Activated naive CD4-positive, alpha-beta T cell treated with Interleukin-2 at 50 U/mL for 16 hours (primary cell): ENCODE measurements around the gene FAM111A.
A peak's percentile ranks its signal among the peaks of the same experiment; 100 is the strongest.

Experiments
- DNase-seq: peaks from one replicate; pipeline ENCODE4 v3.0.0-alpha.2; 2020

FAM111A gene

DNA sequence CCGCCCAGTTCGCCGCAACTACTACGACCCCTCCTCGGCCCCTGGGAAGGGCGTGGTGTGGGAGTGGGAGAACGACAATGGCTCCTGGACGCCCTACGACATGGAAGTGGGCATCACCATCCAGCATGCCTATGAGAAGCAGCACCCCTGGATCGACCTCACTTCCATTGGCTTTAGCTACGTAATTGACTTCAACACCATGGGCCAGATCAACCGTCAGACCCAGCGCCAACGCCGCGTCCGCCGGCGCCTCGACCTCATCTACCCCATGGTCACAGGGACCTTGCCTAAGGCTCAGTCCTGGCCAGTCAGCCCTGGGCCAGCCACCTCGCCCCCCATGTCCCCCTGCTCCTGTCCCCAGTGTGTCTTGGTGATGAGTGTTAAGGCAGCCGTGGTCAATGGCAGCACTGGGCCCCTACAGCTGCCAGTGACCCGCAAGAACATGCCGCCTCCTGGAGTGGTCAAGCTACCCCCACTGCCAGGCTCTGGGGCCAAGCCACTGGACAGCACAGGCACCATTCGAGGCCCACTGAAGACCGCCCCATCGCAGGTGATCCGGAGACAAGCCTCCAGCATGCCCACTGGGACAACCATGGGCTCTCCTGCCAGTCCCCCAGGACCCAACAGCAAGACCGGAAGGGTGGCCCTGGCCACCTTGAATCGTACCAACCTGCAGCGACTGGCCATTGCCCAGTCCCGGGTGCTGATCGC, 39.2 kb downstream of the FAM111A start:
- DNase-seq, result no peak

DNA sequence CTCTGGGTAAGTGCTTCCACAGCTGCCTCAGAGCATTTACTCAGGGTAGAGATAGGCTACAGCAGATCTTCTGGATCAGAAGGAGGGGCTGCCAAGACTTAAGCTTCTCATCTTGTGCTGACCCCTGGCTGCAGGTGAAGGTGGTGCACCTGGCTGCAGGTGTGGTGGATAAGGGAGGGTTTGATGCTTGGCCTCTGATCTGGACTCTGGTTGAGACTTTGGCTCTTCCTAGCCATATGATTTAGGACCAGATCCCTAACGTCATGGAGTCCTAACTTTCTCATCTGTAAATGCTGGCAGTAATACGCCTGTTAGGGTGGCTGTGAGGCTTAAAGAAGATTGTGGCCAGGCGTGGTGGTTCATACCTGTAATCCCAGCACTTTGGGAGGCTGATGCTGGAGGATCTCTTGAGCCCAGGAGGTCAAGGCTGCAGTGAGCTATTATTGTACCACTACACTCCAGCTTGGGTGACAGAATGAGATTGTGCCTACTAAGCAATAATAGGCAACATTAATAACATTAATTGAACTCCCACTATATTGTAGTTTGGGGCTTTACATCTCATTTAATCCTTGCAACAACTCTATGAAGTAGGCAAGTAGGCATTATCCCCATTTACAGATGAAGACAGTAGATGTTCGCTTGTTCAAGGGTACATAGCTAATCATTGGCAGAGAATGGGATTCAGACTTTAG, 39.9 kb downstream of the FAM111A start:
- no peak for DNase-seq

DNA sequence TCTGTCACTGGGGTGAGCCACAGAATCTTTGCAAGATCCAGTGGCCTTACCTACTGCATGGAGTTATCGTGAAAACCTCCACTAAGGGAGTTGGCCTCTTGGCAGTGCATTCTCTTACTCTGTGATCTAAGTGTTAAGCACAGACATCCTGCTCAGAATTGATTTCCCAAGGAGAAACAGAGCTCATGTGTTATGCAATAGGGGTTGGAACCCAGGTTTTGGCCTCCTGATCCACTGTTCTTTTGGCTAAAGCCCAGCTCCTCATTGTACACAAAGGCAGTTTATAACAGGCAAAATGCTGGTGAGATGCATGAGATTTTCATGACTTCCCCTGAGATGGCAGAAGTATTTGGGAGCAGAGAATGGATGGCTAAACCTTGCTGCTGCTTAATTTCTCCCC, 41.1 kb downstream of the FAM111A start:
- no peak for DNase-seq

DNA sequence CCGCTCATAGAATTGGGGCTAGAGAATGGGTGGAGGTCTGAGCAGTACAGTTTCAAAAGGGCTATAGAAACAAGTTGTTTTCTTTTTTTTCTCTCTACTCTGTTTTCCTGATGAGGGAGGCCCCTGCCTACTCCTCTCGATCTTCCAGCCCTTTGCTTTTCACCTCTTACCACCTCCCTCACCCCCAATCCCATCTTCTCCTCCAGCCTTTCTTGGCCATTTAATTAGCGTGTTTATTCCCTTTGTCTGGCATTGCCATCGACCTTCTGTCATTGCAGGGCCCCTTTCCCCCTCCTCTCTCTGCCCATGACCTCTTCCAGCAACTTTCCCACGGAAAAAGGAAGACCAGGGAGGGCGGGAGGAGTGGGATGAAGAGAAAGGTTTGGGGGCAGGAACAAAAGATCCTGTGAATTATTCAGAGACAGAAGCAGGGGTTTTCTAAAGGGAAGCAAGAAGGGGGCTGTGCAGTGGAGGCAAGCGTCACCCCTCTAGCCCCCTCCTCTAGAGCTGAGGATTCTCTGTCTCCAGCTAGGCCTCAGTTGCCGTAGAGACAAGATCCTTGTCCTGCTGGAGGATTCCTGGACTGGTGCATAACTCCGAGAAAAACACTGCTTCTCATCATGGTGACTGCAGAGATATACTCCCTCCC, 42.2 kb downstream of the FAM111A start:
- DNase-seq, result no peak

DNA sequence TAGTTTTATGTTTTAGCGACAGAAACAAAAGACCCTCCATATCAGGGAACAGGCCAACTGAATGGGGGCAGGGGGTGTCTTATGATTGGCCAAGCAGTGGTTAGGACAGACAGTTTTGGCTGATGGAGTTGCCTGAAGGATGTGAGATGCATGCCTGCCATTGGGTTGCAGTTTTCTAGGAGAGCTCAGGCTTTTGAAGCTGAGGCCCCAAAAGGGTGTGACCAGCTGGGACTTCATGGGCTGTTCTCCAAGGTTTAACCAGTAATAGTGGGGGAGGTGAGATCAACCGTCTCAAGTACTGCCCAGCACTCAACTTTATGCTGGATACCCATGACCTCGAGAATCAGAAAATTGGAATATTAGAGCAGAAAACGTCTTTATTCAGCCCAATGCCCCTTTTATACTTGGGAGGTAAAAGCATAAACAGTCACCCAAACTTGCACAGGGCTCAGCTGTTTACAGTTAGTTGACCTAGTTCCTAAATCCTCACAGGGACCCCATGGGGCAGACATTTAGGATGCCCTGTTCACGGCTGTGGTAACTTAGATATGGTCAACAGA, 42.8 kb downstream of the FAM111A start:
- no peak for DNase-seq

DNA sequence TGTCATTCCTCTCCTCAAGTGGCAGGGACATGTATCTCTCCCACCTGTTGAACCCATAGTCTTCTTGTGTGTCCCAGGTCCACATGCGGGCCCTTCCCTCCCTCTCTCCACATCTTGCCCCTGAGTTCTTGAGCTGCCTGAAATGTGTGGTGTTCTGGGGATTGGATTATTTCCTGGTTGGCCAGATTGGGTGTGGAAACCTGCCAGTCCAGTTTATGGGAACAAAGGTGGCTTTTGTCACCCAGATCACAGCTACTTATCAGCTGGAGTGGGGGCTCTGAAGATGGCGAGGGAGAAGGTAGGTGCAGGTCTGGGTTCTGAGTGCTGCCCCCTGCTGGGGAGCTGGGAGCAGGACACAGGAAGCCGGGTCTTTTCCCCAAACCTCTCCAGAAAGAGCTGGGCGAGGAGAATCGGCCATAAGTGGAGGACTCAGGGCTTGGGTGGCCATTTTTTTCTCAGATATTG, 43.5 kb downstream of the FAM111A start:
- DNase-seq, result peak; percentile 58

DNA sequence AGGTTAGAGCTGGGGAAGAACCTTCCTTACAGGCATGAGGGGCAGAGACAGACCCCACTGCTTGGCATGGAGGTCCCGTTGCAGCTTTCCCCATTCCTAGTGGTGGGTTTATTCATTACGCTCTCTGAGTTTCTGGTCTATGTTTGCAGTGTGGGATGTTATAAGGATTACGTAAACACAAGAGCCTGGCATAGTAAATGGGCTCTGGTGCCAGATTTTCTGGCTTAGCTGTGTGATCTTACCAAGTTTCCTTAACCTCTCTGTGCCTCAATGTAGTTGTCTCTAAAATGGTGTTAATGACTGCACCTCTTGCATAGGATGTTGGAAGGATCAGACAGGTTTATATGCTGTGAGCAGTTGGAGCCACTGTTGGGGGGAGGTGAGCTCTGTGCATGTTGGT, 44.4 kb downstream of the FAM111A start:
- no peak for DNase-seq

DNA sequence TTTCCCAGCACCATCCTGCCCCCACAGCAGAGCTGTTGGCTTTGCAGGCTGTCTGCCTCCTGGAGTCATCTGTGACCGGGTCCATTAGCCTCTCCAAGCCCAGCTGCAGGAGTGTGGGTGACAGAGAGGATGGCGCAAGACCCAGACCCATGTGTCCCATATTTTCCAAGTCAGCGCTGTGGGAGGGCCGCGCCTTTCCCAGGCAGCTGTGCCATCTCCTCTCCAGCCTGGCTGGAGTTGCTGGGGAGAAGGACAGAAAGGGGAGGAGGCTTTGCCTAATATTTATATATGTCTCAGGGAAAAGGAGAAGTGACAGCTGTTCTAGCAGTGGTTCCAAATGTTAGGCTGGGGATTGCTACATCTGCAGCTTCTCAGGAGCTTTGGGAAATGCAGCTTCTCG, 44.9 kb downstream of the FAM111A start:
- DNase-seq, result no peak

DNA sequence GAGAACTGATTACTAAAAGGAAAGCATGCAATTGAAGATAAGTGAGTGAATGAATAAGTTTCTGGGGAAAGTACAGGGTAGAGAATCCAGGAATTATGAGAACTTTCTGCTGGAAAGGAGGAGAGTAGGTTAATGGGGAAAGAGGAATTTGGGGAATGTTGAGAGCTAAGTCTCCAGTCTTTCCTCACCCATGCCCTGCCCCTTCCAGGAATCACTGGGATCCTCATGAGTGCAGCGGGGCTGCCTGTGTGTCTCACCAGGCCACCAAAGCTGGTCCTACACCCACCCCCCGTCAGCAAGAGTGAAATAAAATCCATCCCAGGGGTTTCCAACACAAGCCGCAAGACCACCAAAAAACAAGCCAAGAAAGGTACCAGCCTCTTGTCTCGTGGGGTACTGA, 46.3 kb downstream of the FAM111A start:
- no peak for DNase-seq

DNA sequence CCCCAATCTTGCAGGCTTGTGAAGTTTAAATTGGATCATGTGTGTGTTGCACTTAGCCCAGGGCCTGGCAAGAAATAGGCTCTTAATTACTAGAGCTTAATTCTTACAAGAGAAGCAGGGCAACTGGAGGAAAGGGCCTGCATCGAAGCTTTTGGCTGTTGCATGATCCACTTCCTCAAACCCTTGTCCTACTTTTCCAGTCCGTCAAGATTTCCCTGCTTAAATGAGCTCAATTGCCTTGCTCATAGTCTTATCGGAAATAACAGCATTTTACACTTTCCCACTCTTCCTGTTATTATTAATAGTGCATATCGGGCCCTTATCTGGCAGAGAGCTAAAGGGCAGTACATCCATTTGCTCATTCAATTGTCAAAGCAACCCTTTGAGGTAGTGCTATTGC, 47.3 kb downstream of the FAM111A start:
- no peak for DNase-seq

DNA sequence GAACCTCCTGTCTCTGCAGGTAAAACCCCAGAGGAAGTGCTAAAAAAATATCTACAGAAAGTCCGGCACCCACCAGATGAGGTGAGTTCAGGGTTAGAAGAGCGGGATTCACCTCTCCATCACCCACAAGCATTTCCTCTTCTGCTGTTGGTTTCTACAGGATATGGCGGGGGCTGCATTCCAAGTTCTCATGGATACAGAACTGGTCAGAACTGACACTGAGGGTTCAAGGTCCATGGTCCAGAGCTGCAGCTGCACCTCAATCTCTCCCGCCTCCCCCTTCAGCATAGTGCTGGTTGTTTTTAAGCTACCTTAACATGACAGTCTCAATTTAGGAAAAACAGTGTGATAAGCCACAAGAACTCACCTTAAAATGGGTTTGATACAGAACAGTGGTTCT, 48.4 kb downstream of the FAM111A start:
- no peak for DNase-seq

DNA sequence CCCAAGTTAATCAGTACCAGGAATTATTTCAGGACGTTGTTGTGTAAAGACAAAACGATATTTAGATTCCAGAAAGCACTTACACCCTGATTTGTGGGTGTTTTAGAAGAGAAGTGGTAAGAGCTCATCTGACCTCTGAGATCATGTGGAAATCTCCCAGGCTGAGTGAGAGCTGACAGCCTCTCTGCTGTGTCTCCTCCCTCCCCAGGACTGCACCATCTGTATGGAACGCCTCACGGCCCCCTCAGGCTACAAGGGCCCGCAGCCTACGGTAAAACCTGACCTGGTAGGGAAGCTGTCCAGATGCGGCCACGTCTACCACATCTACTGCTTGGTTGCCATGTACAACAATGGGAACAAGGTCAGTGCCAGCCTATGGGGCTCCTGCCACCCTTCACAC, 49.2 kb downstream of the FAM111A start:
- no peak for DNase-seq

DNA sequence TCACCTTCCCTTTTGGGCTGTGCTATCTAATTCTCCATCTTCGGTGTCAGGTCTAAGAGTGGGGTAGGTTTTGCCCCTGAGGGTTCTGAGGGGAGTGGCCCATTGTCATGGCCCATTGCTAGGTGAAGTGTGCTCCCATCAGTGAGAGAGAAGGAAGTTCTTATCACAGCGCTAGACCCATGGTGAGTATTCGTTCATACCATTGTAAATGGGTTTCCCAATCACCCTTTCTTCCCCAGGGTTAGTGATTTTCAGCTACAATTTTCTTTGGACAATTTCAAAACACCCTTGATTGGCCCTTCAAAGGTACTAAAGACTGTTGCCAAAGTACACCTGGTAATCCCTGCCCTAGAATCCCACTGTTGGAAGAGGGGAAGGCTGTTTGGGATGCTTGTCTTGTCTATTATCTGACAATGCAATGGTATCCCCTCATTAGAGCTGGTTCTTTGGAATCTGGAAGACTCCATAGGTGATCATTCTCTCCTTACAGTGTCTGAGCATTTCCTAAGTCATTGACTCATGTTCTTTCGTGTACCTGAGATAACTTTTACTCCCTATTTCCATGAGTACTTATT, 49.9 kb downstream of the FAM111A start:
- no peak for DNase-seq

DNA sequence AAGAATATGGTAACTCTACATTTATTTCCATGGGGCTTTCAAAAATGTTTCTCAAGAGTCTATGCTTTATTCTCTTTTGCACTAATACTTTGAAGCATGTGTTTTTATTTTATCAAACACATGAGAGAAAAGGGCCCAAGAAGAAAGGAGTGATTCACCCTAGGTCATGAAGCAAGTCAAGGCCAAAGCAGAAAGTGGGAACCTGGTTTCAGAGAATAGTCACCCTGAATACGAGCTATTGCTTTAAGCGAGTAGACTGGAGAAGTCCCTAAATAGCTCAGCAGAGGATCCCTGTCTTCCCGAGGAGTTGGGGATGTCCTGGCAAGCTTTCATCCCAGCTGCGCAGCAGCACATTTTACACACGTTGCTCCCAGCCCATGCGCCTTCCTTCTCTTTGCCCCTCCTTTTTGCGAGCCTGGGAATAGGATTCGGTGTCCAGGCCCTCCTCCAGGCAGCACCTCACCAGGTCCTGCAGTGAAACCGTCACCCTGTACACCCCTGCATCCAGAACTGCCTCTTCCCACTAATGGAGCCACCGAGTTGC, 51.0 kb downstream of the FAM111A start:
- DNase-seq, result no peak

DNA sequence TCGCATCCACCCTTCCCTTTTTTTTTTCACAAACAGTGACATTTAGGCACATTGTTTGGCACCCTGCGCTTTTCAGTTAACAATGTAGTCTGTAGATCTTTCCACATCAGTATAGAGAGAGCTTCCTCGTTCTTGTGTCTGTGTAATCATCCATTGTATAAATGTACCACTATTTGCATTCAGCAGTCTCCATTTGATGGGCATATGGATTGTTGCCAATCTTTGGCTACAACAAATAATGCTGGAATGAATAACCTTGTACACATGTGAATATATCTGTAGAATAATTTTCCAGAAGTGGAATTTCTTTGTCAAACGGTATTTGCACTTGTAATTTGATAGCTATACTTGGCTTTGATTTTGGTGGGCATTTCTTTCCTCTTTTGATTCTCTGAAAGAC, 52.9 kb downstream of the FAM111A start:
- DNase-seq, result no peak

DNA sequence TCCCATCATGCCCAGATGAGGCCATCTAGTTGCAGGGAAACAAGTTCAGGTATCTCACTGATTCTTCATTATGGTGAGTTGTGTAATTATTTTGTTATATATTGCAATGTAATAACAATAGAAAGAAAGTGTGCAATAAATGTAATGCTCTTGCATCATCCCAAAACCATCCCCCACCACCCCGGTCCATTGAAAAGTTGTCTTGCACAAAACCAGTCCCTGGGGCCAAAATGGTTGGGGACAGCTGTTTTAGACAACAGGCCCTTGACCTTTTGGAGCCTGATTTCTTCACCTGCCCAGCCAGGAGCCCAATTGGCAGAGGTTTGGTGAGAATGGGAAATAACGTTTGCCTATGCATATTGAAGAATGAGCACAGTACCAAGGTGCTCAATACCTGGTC, 54.1 kb downstream of the FAM111A start:
- no peak for DNase-seq

DNA sequence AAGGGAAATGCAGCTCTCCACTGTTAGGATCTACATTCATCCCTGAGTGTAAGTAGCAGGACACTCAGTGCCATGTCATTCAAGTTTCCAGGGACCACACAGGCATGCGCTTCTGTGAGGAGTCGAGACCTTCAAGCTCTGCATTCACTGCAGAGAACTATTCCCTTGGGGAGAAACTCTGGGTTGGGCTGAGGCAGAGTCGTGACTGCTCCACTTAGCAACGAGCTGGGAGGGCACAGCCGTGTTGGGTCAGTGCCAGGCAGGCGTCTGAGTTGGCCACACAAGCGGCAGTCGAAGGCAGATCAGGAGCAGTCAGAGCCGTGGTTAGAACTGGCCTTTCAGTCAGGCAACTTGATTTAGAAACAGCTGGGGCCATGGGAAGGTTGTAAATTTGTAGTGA, 55.3 kb downstream of the FAM111A start:
- DNase-seq, result no peak

DNA sequence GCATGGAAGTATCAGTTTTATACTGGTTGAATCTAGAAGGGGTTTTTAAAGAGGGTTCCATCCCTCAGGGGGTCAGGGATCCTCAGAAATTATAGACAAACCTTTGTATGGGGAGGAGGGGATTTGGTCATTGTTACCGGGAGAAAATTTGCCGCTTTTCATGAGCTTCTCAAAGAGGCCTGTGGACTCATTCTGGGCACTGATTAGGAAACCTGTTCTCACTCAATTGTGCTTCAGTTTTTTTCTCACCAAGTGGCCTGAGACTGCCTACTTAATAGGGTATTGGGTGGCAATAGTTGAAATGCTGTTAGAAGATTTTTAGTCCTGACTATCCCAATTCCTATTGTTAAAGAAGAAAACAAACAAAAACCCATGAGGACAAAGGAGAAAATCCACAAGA, 56.1 kb downstream of the FAM111A start:
- DNase-seq, result no peak

DNA sequence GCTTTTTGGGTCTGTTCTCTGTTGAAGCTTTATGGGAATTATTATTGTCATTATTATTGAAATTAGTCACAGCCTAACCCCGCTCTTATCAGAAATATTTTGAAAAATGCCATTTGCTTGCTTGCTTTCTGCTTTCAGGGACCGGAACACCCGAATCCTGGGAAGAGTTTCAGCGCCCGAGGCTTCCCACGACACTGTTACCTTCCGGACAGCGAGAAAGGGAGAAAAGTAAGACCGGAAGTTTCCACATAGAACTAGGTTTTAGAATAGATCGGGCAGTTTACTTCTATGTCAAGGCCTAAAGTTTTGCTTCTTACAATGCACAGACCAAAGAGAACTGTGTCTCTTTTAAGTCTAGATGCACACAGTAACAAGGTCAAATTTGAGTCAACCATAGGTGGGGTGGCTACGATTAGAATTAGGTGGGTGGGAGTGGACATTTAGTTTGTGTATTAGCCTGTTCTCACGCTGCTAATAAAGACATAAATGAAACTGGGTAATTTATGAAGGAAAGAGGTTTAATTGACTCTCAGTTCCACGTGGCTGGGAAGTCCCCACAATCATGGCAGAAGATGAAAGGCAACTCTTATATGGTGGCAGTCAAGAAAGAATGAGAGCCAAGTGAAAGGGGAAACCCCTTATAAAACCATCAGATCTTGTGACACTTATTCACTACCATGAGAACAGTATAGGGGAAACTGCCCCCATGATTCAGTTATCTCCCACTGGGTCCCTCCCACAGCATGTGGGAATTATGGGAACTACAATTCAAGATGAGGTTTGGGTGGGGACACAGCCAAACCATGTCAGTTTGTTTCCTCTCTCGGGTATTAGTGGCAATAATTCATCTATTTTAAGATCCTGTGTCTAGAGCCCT, 57.1 kb downstream of the FAM111A start:
- DNase-seq, result peak; percentile 38

DNA sequence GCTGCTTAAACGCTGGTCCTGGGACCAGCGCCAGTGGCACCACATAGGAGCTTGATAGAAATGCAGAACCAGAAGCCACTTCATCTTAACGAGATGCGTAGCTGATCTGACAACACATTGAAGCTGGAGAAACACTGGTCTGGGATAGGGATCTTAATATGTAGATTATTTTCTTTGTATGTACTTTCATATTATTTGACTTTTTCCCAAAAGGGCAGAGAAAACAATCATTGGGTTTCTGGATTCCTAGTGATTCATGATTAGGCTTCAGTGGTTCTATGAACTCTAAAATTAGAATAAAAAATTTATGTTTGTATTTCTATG, 57.7 kb downstream of the FAM111A start:
- DNase-seq, result no peak

DNA sequence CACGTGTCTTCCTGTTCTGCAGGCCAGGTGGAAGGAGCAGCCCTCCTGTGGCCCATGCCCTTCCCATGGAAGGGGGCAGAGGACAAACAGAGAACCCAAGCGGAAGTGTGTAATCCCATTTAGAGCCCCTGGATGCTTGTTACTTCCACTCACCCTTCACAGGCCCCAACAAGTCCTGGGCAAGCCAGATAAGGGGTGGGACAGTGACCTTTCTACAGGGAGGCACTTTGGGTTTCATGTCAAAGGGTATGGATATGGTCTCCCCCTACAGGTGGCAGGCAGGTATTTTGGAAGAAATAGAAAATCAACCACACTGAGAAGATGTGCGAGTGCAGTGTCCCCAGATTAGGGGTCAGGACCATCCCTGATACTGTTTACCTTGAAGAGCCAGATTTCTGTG, 58.7 kb downstream of the FAM111A start:
- no peak for DNase-seq
